SU-DHL-6 (cell line): ENCODE results near the gene MPP1.

Experiments
- H2AFZ ChIP-seq: fragments of 200-600 bp; sonication (generic); 2 replicates; pipeline ENCODE4 v1.6.1; 2014; ENCODE audit warnings: low read depth, mild to moderate bottlenecking, moderate library complexity, mixed read lengths, antibody characterized with exemption, low read length; ENCODE audit not compliant: severe bottlenecking
- H3F3A ChIP-seq: fragments of 200-600 bp; shearing (Covaris generic); 2 replicates; pipeline ENCODE4 v1.6.0; 2016; ENCODE audit warnings: antibody characterized with exemption, mild to moderate bottlenecking; ENCODE audit not compliant: insufficient read depth
- H3K27ac ChIP-seq: fragments of 200-600 bp; sonication (generic); 2 replicates; pipeline ENCODE4 v1.5.1; 2016; ENCODE audit warnings: low read depth, mild to moderate bottlenecking, low read length, moderate library complexity, mixed read lengths
- H3K27me3 ChIP-seq: fragments of 200-600 bp; sonication (generic), shearing (Covaris generic); 2 replicates; pipeline ENCODE4 v1.6.0; 2014; ENCODE audit warnings: mild to moderate bottlenecking, low read length
- H3K36me3 ChIP-seq: fragments of 200-600 bp; sonication (generic); 2 replicates; pipeline ENCODE4 v1.6.1; 2014; ENCODE audit warnings: mild to moderate bottlenecking, low read length, mixed read lengths
- H3K4me2 ChIP-seq: fragments of 300-600, 200-600 bp; shearing (Covaris generic), sonication (generic); 2 replicates; pipeline ENCODE4 v1.6.0; 2014; ENCODE audit warnings: low read length, low read depth, mild to moderate bottlenecking; ENCODE audit not compliant: poor library complexity, severe bottlenecking
- H3K4me3 ChIP-seq: fragments of 200-600 bp; sonication (generic); 2 replicates; pipeline ENCODE4 v1.5.1; 2014; ENCODE audit warnings: antibody characterized with exemption, low read length, mild to moderate bottlenecking, mixed read lengths; ENCODE audit not compliant: insufficient read depth, poor library complexity, severe bottlenecking
- H3K79me2 ChIP-seq: fragments of 200-600 bp; sonication (generic); 2 replicates; pipeline ENCODE4 v1.6.1; 2014; ENCODE audit warnings: mild to moderate bottlenecking, low read length, moderate library complexity; ENCODE audit not compliant: insufficient read depth
- H3K9ac ChIP-seq: fragments of 200-600 bp; sonication (generic); 2 replicates; pipeline ENCODE4 v1.7.0; 2014; ENCODE audit warnings: mild to moderate bottlenecking, low read length
- H3K9me2 ChIP-seq: fragments of 200-600 bp; sonication (generic); replicated peaks from 2 replicates; pipeline ENCODE4 v1.6.1; 2014; ENCODE audit warnings: low read length; ENCODE audit not compliant: insufficient read depth
- H3K9me3 ChIP-seq: fragments of 200-600 bp; sonication (generic); 2 replicates; pipeline ENCODE4 v1.6.1; 2014; ENCODE audit warnings: low read length, mixed read lengths; ENCODE audit not compliant: insufficient read depth
- H4K20me1 ChIP-seq: fragments of 200-600 bp; sonication (generic); 2 replicates; pipeline ENCODE4 v1.6.1; 2014; ENCODE audit warnings: low read depth, mild to moderate bottlenecking, antibody characterized with exemption, low read length, moderate library complexity, mixed read lengths
- EZH2phosphoT487 ChIP-seq: fragments of 200-600 bp; sonication (generic), shearing (Covaris generic); conservative IDR thresholded peaks from 2 replicates; pipeline ENCODE4 v1.6.1; 2018; ENCODE audit warnings: mild to moderate bottlenecking, antibody characterized with exemption, low read length, moderate library complexity, mixed read lengths
- TF ChIP-seq, protein P1 (sequence below): fragments of 200-600 bp; sonication (generic); IDR thresholded peaks from one replicate; pipeline ENCODE4 v1.5.1; 2017; ENCODE audit warnings: antibody characterized with exemption, mild to moderate bottlenecking, low read length, moderate library complexity; ENCODE audit not compliant: insufficient read depth, poor library complexity, severe bottlenecking

MPP1 gene

DNA sequence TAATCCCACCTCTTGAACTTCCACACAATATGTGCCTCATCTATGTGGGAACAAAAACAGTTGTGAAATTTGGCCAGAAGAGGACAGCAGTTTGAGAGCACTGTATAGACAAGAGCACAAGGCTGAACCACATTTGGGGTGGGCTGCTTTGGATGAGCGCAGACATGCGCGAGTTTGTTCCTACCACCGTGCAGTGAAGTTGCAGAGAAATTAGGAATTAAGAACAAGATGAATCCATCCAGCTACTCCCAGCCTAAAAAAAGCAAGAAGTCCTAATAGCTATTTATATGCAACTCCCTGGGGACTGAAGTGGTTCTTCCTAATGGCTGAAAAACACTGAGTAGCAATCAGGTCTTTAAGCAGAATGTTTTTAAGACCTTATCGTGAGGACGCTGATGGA, 55.4 kb downstream of the MPP1 start:
- no peak overlapping the region for H2AFZ ChIP-seq
- TF ChIP-seq, protein P1, sequence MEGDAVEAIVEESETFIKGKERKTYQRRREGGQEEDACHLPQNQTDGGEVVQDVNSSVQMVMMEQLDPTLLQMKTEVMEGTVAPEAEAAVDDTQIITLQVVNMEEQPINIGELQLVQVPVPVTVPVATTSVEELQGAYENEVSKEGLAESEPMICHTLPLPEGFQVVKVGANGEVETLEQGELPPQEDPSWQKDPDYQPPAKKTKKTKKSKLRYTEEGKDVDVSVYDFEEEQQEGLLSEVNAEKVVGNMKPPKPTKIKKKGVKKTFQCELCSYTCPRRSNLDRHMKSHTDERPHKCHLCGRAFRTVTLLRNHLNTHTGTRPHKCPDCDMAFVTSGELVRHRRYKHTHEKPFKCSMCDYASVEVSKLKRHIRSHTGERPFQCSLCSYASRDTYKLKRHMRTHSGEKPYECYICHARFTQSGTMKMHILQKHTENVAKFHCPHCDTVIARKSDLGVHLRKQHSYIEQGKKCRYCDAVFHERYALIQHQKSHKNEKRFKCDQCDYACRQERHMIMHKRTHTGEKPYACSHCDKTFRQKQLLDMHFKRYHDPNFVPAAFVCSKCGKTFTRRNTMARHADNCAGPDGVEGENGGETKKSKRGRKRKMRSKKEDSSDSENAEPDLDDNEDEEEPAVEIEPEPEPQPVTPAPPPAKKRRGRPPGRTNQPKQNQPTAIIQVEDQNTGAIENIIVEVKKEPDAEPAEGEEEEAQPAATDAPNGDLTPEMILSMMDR: no peak
- TF ChIP-seq EZH2phosphoT487: no peak
- H3K9ac ChIP-seq: no peak overlapping the region
- no peaks in the 10 kb centered on the region for H3K9me2 ChIP-seq
- no peaks in the 10 kb centered on the region for H3K79me2 ChIP-seq
- H3K36me3 ChIP-seq: no peaks in the 10 kb centered on the region
- no peaks in the 10 kb centered on the region; the same call in 1 of the 2 replicates for H3F3A ChIP-seq
- no peaks in the 10 kb centered on the region for H3K27me3 ChIP-seq
- H3K9me3 ChIP-seq: no peaks in the 10 kb centered on the region
- no peak overlapping the region for H3K4me3 ChIP-seq
- no peak overlapping the region for H3K27ac ChIP-seq
- H3K4me2 ChIP-seq: peak overlapping the region; percentile 53
- no peaks in the 10 kb centered on the region for H4K20me1 ChIP-seq

DNA sequence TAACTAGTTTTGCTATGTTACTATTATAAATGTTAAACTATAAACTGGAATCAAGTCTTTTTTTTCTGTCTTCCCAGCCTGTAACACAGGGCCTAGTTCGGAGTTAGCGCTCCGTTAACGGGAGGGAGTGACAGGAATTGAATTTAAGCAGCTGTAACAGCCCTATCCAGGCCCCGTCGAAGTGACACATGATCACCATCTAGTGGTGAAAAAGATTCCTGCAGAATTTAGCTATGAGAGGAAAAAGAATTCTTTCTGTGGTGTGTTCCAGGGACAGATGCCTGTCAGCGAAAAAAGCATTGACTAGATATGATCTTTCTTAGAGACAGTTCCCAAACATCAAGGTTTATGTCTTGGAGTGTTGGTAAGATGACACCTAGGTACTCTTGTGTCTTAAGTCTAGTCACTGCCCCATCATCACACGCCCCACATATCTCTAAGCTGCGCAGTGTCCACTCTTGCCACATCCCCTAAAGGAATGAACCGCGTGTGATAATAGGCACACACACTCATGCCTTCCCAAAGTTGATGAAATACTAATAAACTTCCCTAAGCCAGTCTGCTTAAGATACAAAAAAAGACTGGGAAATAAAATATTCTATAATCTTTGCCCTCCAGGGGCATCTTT, 56.5 kb downstream of the MPP1 start:
- no peak overlapping the region for H3K27ac ChIP-seq
- no peaks in the 10 kb centered on the region for H3K9me3 ChIP-seq
- no peaks in the 10 kb centered on the region for H3K36me3 ChIP-seq
- H3K79me2 ChIP-seq: no peaks in the 10 kb centered on the region
- H3K27me3 ChIP-seq: no peaks in the 10 kb centered on the region
- H3K4me3 ChIP-seq: no peak overlapping the region
- no peaks in the 10 kb centered on the region; the same call in 1 of the 2 replicates for H3F3A ChIP-seq
- TF ChIP-seq EZH2phosphoT487: no peak
- TF ChIP-seq, protein P1: peak; percentile 28
- H3K9ac ChIP-seq: no peak overlapping the region
- no peaks in the 10 kb centered on the region for H4K20me1 ChIP-seq
- no peak overlapping the region for H2AFZ ChIP-seq
- H3K4me2 ChIP-seq: no peak overlapping the region
- no peaks in the 10 kb centered on the region for H3K9me2 ChIP-seq

DNA sequence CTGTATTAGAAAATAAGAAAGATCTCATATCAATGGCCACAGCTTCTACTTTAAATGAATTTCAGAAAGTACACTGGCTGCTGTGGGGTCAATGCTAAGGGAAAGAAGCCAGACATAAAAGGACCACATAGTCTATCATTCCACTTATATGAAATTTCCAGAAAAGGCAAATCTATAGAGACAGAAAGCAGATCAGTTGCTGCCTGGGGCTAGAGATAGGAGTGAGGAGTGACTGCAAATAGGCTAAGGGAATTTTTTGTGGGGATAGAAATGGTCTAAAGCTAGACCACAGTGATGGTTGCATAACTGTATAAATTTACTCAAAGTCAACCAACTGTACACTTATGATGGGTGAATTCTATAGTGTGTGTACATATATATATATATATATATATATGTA, 62.7 kb downstream of the MPP1 start:
- H3K36me3 ChIP-seq: no peaks in the 10 kb centered on the region
- no peak overlapping the region for H2AFZ ChIP-seq
- no peak overlapping the region for H3K4me2 ChIP-seq
- TF ChIP-seq EZH2phosphoT487: no peak
- TF ChIP-seq, protein P1: no peak
- H3K27me3 ChIP-seq: no peaks in the 10 kb centered on the region
- H3K9ac ChIP-seq: no peak overlapping the region
- no peak overlapping the region for H3K27ac ChIP-seq
- H4K20me1 ChIP-seq: no peaks in the 10 kb centered on the region
- H3K9me3 ChIP-seq: no peaks in the 10 kb centered on the region
- no peaks in the 10 kb centered on the region for H3K9me2 ChIP-seq
- no peaks in the 10 kb centered on the region for H3F3A ChIP-seq
- H3K4me3 ChIP-seq: no peak overlapping the region
- H3K79me2 ChIP-seq: no peaks in the 10 kb centered on the region
